GM23338 (cell line): ENCODE measurements around the gene AFTPH. TPM values are rescaled to one million over a fixed set of nuclear protein-coding genes. Genes with fewer than 3 reads are reported as not detected.
A peak's percentile ranks its signal among the peaks of the same experiment; 100 is the strongest.

Experiments
- ATAC-seq: fragments of 200-7000 bp; cut with Tn5 transposase; 3 replicates; pipeline ENCODE4 v1.9.1; 2020
- DNase-seq: peaks from one replicate; pipeline ENCODE4 v3.0.0-alpha.2; 2015; ENCODE audit warnings: low spot score
- H2AFZ ChIP-seq: fragments of 200-600 bp; sonication (generic); 2 replicates; pipeline ENCODE4 v1.8.0; 2016; ENCODE audit warnings: antibody characterized with exemption, mild to moderate bottlenecking, moderate library complexity
- H3F3A ChIP-seq: fragments of 200-600 bp; sonication (generic); replicated peaks from 2 replicates; pipeline ENCODE4 v1.8.0; 2017; ENCODE audit warnings: antibody characterized with exemption, mixed run types, low read depth
- H3K27ac ChIP-seq: fragments of 200-600 bp; sonication (generic); 2 replicates; pipeline ENCODE4 v1.6.1; 2016; ENCODE audit warnings: low read depth
- H3K27me3 ChIP-seq: fragments of 200-600 bp; sonication (generic); 2 replicates; pipeline ENCODE4 v1.8.0; 2016; ENCODE audit warnings: mild to moderate bottlenecking, mixed run types, moderate library complexity; ENCODE audit not compliant: insufficient read depth
- H3K36me3 ChIP-seq: fragments of 200-600 bp; sonication (generic); 2 replicates; pipeline ENCODE4 v1.8.0; 2016; ENCODE audit warnings: mild to moderate bottlenecking; ENCODE audit not compliant: insufficient read depth
- H3K4me1 ChIP-seq: fragments of 200-600 bp; sonication (generic); 2 replicates; pipeline ENCODE4 v1.8.0; 2016; ENCODE audit warnings: mild to moderate bottlenecking, moderate library complexity; ENCODE audit not compliant: insufficient read depth
- H3K4me2 ChIP-seq: fragments of 200-600 bp; sonication (generic); 2 replicates; pipeline ENCODE4 v1.7.1; 2017; ENCODE audit warnings: mixed run types
- H3K4me3 ChIP-seq: fragments of 200-600 bp; sonication (generic); 2 replicates; pipeline ENCODE4 v1.6.1; 2016; ENCODE audit warnings: mixed run types
- H3K79me2 ChIP-seq: fragments of 200-600 bp; sonication (generic); replicated peaks from 2 replicates; pipeline ENCODE4 v1.8.0; 2017; ENCODE audit warnings: mild to moderate bottlenecking; ENCODE audit not compliant: insufficient read depth
- H3K9me2 ChIP-seq: fragments of 200-600 bp; sonication (generic); 2 replicates; pipeline ENCODE4 v1.8.0; 2017; ENCODE audit not compliant: insufficient read depth
- H4K20me1 ChIP-seq: fragments of 200-600 bp; sonication (generic); replicated peaks from 2 replicates; pipeline ENCODE4 v1.8.0; 2017; ENCODE audit warnings: mild to moderate bottlenecking; ENCODE audit not compliant: insufficient read depth
- H3K27ac Mint-ChIP-seq: 2 replicates; pipeline ENCODE4 v1.8.0; 2020; ENCODE audit warnings: inconsistent platforms, mild to moderate bottlenecking, moderate library complexity, mixed read lengths
- H3K27me3 Mint-ChIP-seq: 3 replicates; pipeline ENCODE4 v1.8.0; 2022; ENCODE audit warnings: low read depth, mild to moderate bottlenecking, moderate library complexity, mixed read lengths, inconsistent platforms; ENCODE audit not compliant: insufficient read depth, poor library complexity
- H3K36me3 Mint-ChIP-seq: 3 replicates; pipeline ENCODE4 v1.8.0; 2021; ENCODE audit warnings: low read depth, mild to moderate bottlenecking, inconsistent platforms, moderate library complexity, mixed read lengths
- H3K4me1 Mint-ChIP-seq: 3 replicates; pipeline ENCODE4 v1.8.0; 2020; ENCODE audit warnings: mild to moderate bottlenecking, inconsistent platforms, mixed read lengths
- H3K4me3 Mint-ChIP-seq: 3 replicates; pipeline ENCODE4 v1.8.0; 2021; ENCODE audit warnings: moderate library complexity, mild to moderate bottlenecking, inconsistent platforms, mixed read lengths
- H3K9me3 Mint-ChIP-seq: 3 replicates; pipeline ENCODE4 v1.8.0; 2020; ENCODE audit warnings: moderate library complexity, mild to moderate bottlenecking, inconsistent platforms, mixed read lengths
- CREB1 ChIP-seq: fragments of 250-450 bp; sonication (Bioruptor Pico); IDR thresholded peaks from 2 replicates; pipeline ENCODE4 v1.5.0; 2020; ENCODE audit warnings: low read depth, mild to moderate bottlenecking, moderate library complexity
- CTCF ChIP-seq, 2 experiments: fragments of 200-600 bp in 1 of 2; sonication (generic) in 1 of 2; conservative IDR thresholded peaks; 2 replicates each; pipeline versions ENCODE4 v1.5.1 to v1.6.1; 2016 to 2017; ENCODE audit warnings: antibody characterized with exemption in 2 of 2, low read depth in 2 of 2, mild to moderate bottlenecking in 2 of 2, moderate library complexity in 1 of 2
- EZH2 ChIP-seq: fragments of 200-600 bp; sonication (generic); IDR thresholded peaks from one replicate; pipeline ENCODE4 v1.8.0; 2017; ENCODE audit warnings: antibody characterized with exemption, mild to moderate bottlenecking, low read depth; ENCODE audit not compliant: unreplicated experiment
- EZH2phosphoT487 ChIP-seq: fragments of 200-600 bp; sonication (generic); IDR thresholded peaks from one replicate; pipeline ENCODE4 v1.8.1; 2018; ENCODE audit warnings: antibody characterized with exemption; ENCODE audit not compliant: unreplicated experiment
- JUNB ChIP-seq: IDR thresholded peaks from one replicate; pipeline ENCODE4 v1.6.1; 2016; ENCODE audit warnings: antibody characterized with exemption; ENCODE audit not compliant: unreplicated experiment
- NANOG ChIP-seq: IDR thresholded peaks from 2 replicates; pipeline ENCODE4 v1.6.1; 2016; ENCODE audit warnings: antibody characterized with exemption, borderline replicate concordance
- POLR2AphosphoS5 ChIP-seq: IDR thresholded peaks from 2 replicates; pipeline ENCODE4 v1.6.1; 2016; ENCODE audit warnings: antibody characterized with exemption, low read depth
- REST ChIP-seq: IDR thresholded peaks from one replicate; pipeline ENCODE4 v1.6.1; 2018; ENCODE audit warnings: antibody characterized with exemption; ENCODE audit not compliant: unreplicated experiment
- STAT1 ChIP-seq: IDR thresholded peaks from one replicate; pipeline ENCODE4 v1.6.1; 2016; ENCODE audit warnings: antibody characterized with exemption; ENCODE audit not compliant: unreplicated experiment
- ZNF114 ChIP-seq: fragments of 250-450 bp; sonication (Bioruptor Pico); IDR thresholded peaks from 2 replicates; pipeline ENCODE4 v1.5.0; 2020; ENCODE audit warnings: mild to moderate bottlenecking, moderate library complexity
- ZNF331 ChIP-seq: fragments of 250-450 bp; sonication (Bioruptor Pico); IDR thresholded peaks from 2 replicates; pipeline ENCODE4 v1.5.0; 2020; ENCODE audit warnings: low read depth, mild to moderate bottlenecking, moderate library complexity
- polyA plus RNA-seq: library from polyadenylated mRNA; unstranded; fragments of >200 nt; fragmentation: Nextera tagmentation; extraction: Ambion mirVana; gene quantifications from 2 replicates; pipeline ENCODE4 v1.2.1, GENCODE V29; 2016
- total RNA-seq: library from RNA; depleted of rRNA; stranded (reverse); fragments of >200 nt; shearing (Covaris generic); gene quantifications from 2 replicates; pipeline ENCODE4 v1.2.3, GENCODE V29; 2014
- TF ChIP-seq, protein P1 (sequence below): fragments of 250-450 bp; sonication (Bioruptor Pico); IDR thresholded peaks from 2 replicates; pipeline ENCODE4 v1.5.0; 2020; ENCODE audit warnings: mild to moderate bottlenecking, moderate library complexity
- TF ChIP-seq, protein P2 (sequence below): IDR thresholded peaks from 2 replicates; pipeline ENCODE4 v1.6.1; 2016; ENCODE audit warnings: antibody characterized with exemption

Gene AFTPH
- total and polyA plus RNA-seq, 2 experiments from 2014 or later: 14.9 to 20.6 TPM

DNA sequence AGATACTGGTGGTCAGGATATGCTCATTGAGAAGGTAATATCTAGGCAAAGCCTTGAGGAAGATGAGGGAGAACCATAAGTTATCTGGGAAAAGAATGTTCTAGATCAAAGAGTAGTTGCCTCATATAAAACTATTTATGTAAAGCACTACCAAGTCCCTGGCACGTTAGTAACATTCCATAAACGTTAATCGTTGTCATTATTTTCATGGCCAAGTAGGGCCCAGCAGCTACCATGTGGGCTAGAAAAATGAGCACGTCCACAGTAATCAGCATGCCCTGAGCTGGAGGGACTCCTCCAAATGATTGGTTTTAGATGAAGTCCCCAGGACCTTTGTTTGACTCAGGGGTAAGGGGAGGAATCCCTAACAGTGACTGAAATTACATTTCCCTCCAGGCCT, 32.7 kb upstream of the AFTPH start:
- TF ChIP-seq STAT1 (no peak), CREB1 (no peak), CTCF (conservative IDR thresholded peaks at IDR 0.05; ENCODE audit: low read depth in 2 of 2) (no peak), JUNB (no peak), ZNF114 (CRISPR knock-in tag) (no peak), NANOG (no peak), EZH2 (no peak), REST (no peak), ZNF331 (CRISPR knock-in tag) (no peak), POLR2AphosphoS5 (no peak), EZH2phosphoT487 (no peak)
- TF ChIP-seq, protein P1, sequence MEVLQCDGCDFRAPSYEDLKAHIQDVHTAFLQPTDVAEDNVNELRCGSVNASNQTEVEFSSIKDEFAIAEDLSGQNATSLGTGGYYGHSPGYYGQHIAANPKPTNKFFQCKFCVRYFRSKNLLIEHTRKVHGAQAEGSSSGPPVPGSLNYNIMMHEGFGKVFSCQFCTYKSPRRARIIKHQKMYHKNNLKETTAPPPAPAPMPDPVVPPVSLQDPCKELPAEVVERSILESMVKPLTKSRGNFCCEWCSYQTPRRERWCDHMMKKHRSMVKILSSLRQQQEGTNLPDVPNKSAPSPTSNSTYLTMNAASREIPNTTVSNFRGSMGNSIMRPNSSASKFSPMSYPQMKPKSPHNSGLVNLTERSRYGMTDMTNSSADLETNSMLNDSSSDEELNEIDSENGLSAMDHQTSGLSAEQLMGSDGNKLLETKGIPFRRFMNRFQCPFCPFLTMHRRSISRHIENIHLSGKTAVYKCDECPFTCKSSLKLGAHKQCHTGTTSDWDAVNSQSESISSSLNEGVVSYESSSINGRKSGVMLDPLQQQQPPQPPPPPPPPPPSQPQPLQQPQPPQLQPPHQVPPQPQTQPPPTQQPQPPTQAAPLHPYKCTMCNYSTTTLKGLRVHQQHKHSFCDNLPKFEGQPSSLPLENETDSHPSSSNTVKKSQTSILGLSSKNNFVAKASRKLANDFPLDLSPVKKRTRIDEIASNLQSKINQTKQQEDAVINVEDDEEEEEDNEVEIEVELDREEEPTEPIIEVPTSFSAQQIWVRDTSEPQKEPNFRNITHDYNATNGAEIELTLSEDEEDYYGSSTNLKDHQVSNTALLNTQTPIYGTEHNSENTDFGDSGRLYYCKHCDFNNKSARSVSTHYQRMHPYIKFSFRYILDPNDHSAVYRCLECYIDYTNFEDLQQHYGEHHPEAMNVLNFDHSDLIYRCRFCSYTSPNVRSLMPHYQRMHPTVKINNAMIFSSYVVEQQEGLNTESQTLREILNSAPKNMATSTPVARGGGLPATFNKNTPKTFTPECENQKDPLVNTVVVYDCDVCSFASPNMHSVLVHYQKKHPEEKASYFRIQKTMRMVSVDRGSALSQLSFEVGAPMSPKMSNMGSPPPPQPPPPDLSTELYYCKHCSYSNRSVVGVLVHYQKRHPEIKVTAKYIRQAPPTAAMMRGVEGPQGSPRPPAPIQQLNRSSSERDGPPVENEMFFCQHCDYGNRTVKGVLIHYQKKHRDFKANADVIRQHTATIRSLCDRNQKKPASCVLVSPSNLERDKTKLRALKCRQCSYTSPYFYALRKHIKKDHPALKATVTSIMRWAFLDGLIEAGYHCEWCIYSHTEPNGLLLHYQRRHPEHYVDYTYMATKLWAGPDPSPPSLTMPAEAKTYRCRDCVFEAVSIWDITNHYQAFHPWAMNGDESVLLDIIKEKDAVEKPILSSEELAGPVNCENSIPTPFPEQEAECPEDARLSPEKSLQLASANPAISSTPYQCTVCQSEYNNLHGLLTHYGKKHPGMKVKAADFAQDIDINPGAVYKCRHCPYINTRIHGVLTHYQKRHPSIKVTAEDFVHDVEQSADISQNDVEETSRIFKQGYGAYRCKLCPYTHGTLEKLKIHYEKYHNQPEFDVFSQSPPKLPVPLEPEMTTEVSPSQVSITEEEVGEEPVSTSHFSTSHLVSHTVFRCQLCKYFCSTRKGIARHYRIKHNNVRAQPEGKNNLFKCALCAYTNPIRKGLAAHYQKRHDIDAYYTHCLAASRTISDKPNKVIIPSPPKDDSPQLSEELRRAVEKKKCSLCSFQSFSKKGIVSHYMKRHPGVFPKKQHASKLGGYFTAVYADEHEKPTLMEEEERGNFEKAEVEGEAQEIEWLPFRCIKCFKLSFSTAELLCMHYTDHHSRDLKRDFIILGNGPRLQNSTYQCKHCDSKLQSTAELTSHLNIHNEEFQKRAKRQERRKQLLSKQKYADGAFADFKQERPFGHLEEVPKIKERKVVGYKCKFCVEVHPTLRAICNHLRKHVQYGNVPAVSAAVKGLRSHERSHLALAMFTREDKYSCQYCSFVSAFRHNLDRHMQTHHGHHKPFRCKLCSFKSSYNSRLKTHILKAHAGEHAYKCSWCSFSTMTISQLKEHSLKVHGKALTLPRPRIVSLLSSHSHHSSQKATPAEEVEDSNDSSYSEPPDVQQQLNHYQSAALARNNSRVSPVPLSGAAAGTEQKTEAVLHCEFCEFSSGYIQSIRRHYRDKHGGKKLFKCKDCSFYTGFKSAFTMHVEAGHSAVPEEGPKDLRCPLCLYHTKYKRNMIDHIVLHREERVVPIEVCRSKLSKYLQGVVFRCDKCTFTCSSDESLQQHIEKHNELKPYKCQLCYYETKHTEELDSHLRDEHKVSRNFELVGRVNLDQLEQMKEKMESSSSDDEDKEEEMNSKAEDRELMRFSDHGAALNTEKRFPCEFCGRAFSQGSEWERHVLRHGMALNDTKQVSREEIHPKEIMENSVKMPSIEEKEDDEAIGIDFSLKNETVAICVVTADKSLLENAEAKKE (CRISPR knock-in tag): no peak
- TF ChIP-seq, protein P2, sequence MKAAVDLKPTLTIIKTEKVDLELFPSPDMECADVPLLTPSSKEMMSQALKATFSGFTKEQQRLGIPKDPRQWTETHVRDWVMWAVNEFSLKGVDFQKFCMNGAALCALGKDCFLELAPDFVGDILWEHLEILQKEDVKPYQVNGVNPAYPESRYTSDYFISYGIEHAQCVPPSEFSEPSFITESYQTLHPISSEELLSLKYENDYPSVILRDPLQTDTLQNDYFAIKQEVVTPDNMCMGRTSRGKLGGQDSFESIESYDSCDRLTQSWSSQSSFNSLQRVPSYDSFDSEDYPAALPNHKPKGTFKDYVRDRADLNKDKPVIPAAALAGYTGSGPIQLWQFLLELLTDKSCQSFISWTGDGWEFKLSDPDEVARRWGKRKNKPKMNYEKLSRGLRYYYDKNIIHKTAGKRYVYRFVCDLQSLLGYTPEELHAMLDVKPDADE: no peak
- Mint-ChIP-seq H3K27me3 (peaks cover 10% of the 10 kb centered on the region), H3K9me3 (no peaks in the 10 kb centered on the region), H3K27ac (no peak overlapping the region), H3K36me3 (no peaks in the 10 kb centered on the region), H3K4me3 (no peak overlapping the region), H3K4me1 (peaks cover 40% of the 10 kb centered on the region)
- Histone ChIP-seq H3K79me2 (no peaks in the 10 kb centered on the region), H3K27me3 (no peaks in the 10 kb centered on the region), H3K27ac (no peak overlapping the region), H3K36me3 (no peaks in the 10 kb centered on the region), H3F3A (no peaks in the 10 kb centered on the region), H3K4me1 (peaks cover 26% of the 10 kb centered on the region), H3K4me3 (no peak overlapping the region), H3K9me2 (no peaks in the 10 kb centered on the region), H4K20me1 (no peaks in the 10 kb centered on the region), H2AFZ (0 out of 2 replicates have a peak overlapping the region, but pooled peaks have one; percentile 2), H3K4me2 (no peak overlapping the region)
- no peak for ATAC-seq
- no peak for DNase-seq
